DMS 273 treated with DMSO at 0.1 percent for 48 hours (cell line): ENCODE data around the gene GYG2.

Experiments used
- DNase-seq: peaks from one replicate; lab custom pipeline; 2025; lab: John Stamatoyannopoulos, UW

The GYG2 gene

GRCh38 chrX:2817036-2817435, 11.7 kb upstream of the GYG2 start:
- no peak for DNase-seq

- DNase-seq, result no peak
These were observed 9.2 kb upstream of the GYG2 start for GRCh38 chrX:2819345-2820135.

- no peak for DNase-seq
These were observed 8.5 kb upstream of the GYG2 start for GRCh38 chrX:2820136-2820771.

GRCh38 chrX:2823795-2824386, 4.8 kb upstream of the GYG2 start:
- no peak for DNase-seq

GRCh38 chrX:2824886-2825285, 3.8 kb upstream of the GYG2 start:
- no peak for DNase-seq

GRCh38 chrX:2828959-2829411, 255 bp downstream of the GYG2 start:
- DNase-seq, result no peak

GRCh38 chrX:2829469-2830246, 928 bp downstream of the GYG2 start:
- DNase-seq, result no peak

- DNase-seq, result no peak
These were observed 2.9 kb downstream of the GYG2 start for GRCh38 chrX:2831471-2832228.

GRCh38 chrX:2837961-2838360, 9.2 kb downstream of the GYG2 start:
- DNase-seq, result no peak

GRCh38 chrX:2840961-2841360, 12.2 kb downstream of the GYG2 start:
- no peak for DNase-seq

GRCh38 chrX:2841537-2841936, 12.8 kb downstream of the GYG2 start:
- DNase-seq, result no peak

- no peak for DNase-seq
These were observed 18.3 kb downstream of the GYG2 start for GRCh38 chrX:2846992-2847391.

GRCh38 chrX:2848871-2849301, 20.2 kb downstream of the GYG2 start:
- no peak for DNase-seq

- DNase-seq, result no peak
These were observed 26.2 kb downstream of the GYG2 start for GRCh38 chrX:2854918-2855317.

- no peak for DNase-seq
These were observed 27.0 kb downstream of the GYG2 start for GRCh38 chrX:2855761-2856160.

GRCh38 chrX:2857566-2857965, 28.8 kb downstream of the GYG2 start:
- no peak for DNase-seq

GRCh38 chrX:2859197-2859797, 30.6 kb downstream of the GYG2 start:
- DNase-seq, result no peak

- DNase-seq, result no peak
These were observed 33.7 kb downstream of the GYG2 start for GRCh38 chrX:2862404-2862803.

GRCh38 chrX:2863646-2864045, 34.9 kb downstream of the GYG2 start:
- no peak for DNase-seq

- DNase-seq, result no peak
These were observed 38.5 kb downstream of the GYG2 start for GRCh38 chrX:2867206-2867605.

- DNase-seq, result no peak
These were observed 41.9 kb downstream of the GYG2 start for GRCh38 chrX:2870650-2871049.
